Ishikawa (cell line): Measurements from ENCODE around the gene OBSCN.

Experiments
- CREB1 ChIP-seq: IDR thresholded peaks from 2 replicates; pipeline ENCODE4 v1.6.1; 2012; ENCODE audit warnings: low read depth
- EGR1 ChIP-seq: IDR thresholded peaks from 2 replicates; pipeline ENCODE4 v1.6.1; 2012
- EP300 ChIP-seq: IDR thresholded peaks from 2 replicates; pipeline ENCODE4 v1.6.1; 2012; ENCODE audit warnings: borderline replicate concordance
- FOXM1 ChIP-seq: IDR thresholded peaks from 2 replicates; pipeline ENCODE4 v1.6.1; 2012; ENCODE audit warnings: low read depth, borderline replicate concordance
- MAX ChIP-seq: IDR thresholded peaks from 2 replicates; pipeline ENCODE4 v1.6.1; 2012
- NFIC ChIP-seq: IDR thresholded peaks from 2 replicates; pipeline ENCODE4 v1.6.1; 2012
- RAD21 ChIP-seq: IDR thresholded peaks from 2 replicates; pipeline ENCODE4 v1.6.1; 2012; ENCODE audit warnings: low read depth
- REST ChIP-seq: IDR thresholded peaks from 2 replicates; pipeline ENCODE4 v1.6.1; 2012; ENCODE audit warnings: low read depth, mild to moderate bottlenecking
- TAF1 ChIP-seq: IDR thresholded peaks from 2 replicates; pipeline ENCODE4 v1.6.1; 2012; ENCODE audit warnings: low read depth, mild to moderate bottlenecking
- TCF12 ChIP-seq: IDR thresholded peaks from 2 replicates; pipeline ENCODE4 v1.6.1; 2012; ENCODE audit warnings: low read depth
- TEAD4 ChIP-seq: IDR thresholded peaks from 2 replicates; pipeline ENCODE4 v1.6.1; 2012
- USF1 ChIP-seq: IDR thresholded peaks from 2 replicates; pipeline ENCODE4 v1.6.1; 2012
- YY1 ChIP-seq: IDR thresholded peaks from 2 replicates; pipeline ENCODE4 v1.6.1; 2012; ENCODE audit warnings: low read depth
- ZBTB7A ChIP-seq: IDR thresholded peaks from 2 replicates; pipeline ENCODE4 v1.6.1; 2012; ENCODE audit warnings: low read depth

Gene OBSCN

GRCh38 chr1:228215663-228216116 lies 7.8 kb downstream of the OBSCN start:
- TF ChIP-seq CREB1 (no peak), TCF12 (no peak), USF1 (no peak), TAF1 (no peak), EGR1 (no peak), REST (no peak), TEAD4 (no peak), MAX (no peak), EP300 (no peak), YY1 (no peak)

GRCh38 chr1:228216371-228217320 lies 8.8 kb downstream of the OBSCN start:
- TF ChIP-seq CREB1 (no peak), REST (no peak)

- TF ChIP-seq MAX (no peak), USF1 (no peak)
Observed at GRCh38 chr1:228217551-228218344, 9.9 kb downstream of the OBSCN start.

- TF ChIP-seq FOXM1 (no peak), CREB1 (no peak), YY1 (no peak), USF1 (no peak), NFIC (no peak), TEAD4 (no peak), TCF12 (no peak), RAD21 (no peak), ZBTB7A (no peak)
Observed at GRCh38 chr1:228218513-228219244, 10.8 kb downstream of the OBSCN start.

GRCh38 chr1:228219245-228219961 lies 11.6 kb downstream of the OBSCN start:
- TF ChIP-seq YY1: no peak
- no peak for TF ChIP-seq TEAD4
- no peak for TF ChIP-seq FOXM1
- TF ChIP-seq RAD21: no peak
